Osteoblast (primary cell): ENCODE results near the gene NME9. TPM values are rescaled to one million over a fixed set of nuclear protein-coding genes. Genes with fewer than 3 reads are reported as not detected.

Experiments
- DNase-seq: peaks from one replicate; pipeline ENCODE4 v3.0.0; 2011; ENCODE audit warnings: low spot score, mixed read lengths; ENCODE audit not compliant: insufficient read length; ENCODE audit errors: missing footprints
- H2AFZ ChIP-seq: 2 replicates; pipeline ENCODE4 v1.6.0; 2011; ENCODE audit warnings: mild to moderate bottlenecking, low read length
- H3K27ac ChIP-seq: 2 replicates; pipeline ENCODE4 v1.5.1; 2011; ENCODE audit warnings: mild to moderate bottlenecking, low read depth, low read length, moderate library complexity
- H3K27me3 ChIP-seq: 2 replicates; pipeline ENCODE4 v1.6.0; 2012; ENCODE audit warnings: mild to moderate bottlenecking, control low read depth, inconsistent platforms, low read length, moderate library complexity; ENCODE audit not compliant: insufficient read depth
- H3K36me3 ChIP-seq: 2 replicates; pipeline ENCODE4 v1.5.1; 2011; ENCODE audit warnings: mild to moderate bottlenecking, low read length, control low read depth, moderate library complexity; ENCODE audit not compliant: insufficient read depth
- H3K4me1 ChIP-seq: 2 replicates; pipeline ENCODE4 v1.5.1; 2011; ENCODE audit warnings: mild to moderate bottlenecking, low read length, control low read depth, moderate library complexity; ENCODE audit not compliant: insufficient read depth
- H3K4me2 ChIP-seq: 2 replicates; pipeline ENCODE4 v1.6.0; 2011; ENCODE audit warnings: mild to moderate bottlenecking, low read length; ENCODE audit not compliant: insufficient read depth
- H3K4me3 ChIP-seq: fragments of 200-600 bp; sonication (generic); 3 replicates; pipeline ENCODE4 v1.5.1; 2012; ENCODE audit warnings: mild to moderate bottlenecking, low read length, inconsistent platforms; ENCODE audit not compliant: insufficient read depth
- H3K79me2 ChIP-seq: 2 replicates; pipeline ENCODE4 v1.6.0; 2012; ENCODE audit warnings: mild to moderate bottlenecking, low read length, control low read depth, inconsistent platforms; ENCODE audit not compliant: insufficient read depth
- H3K9me3 ChIP-seq: 2 replicates; pipeline ENCODE4 v1.5.1; 2011; ENCODE audit warnings: low read depth, low read length, control low read depth
- H4K20me1 ChIP-seq: 2 replicates; pipeline ENCODE4 v1.6.0; 2012; ENCODE audit warnings: mild to moderate bottlenecking, low read length, control low read depth; ENCODE audit not compliant: insufficient read depth
- total RNA-seq: library from RNA; depleted of rRNA; stranded (reverse); fragments of >200 nt; gene quantifications from 2 replicates; pipeline ENCODE4 v1.2.3, GENCODE V29; 2012
- TF ChIP-seq, protein P1 (sequence below): IDR thresholded peaks from 2 replicates; pipeline ENCODE4 v1.5.1; 2011; ENCODE audit warnings: mild to moderate bottlenecking, low read depth, low read length, moderate library complexity; ENCODE audit errors: extremely low read depth

NME9 gene
- total RNA-seq, 1 donor = not detected

DNA sequence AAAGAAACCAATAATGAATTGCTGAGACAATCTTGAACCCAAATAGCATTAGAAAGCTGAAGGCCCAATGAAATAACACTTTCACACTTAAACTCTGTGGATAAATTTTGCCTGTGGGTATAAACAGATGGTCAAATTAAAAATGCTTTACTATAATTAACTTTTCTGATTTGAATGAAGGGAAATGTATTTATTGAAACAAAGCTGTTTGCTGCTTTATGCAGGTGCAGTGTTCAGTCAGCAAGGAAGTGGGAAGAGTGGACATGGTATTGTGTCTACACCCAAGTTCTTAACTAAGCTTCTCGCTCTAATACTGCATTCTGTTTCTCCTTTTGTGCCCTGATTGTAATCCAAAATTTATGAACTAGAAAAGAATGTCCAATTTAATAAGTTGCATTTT, 31.8 kb downstream of the NME9 start:
- Histone ChIP-seq H3K4me1 (no peaks in the 10 kb centered on the region), H3K79me2 (no peaks in the 10 kb centered on the region), H3K36me3 (peaks cover 11% of the 10 kb centered on the region), H2AFZ (no peak overlapping the region), H3K4me2 (no peak overlapping the region), H3K9me3 (no peaks in the 10 kb centered on the region), H3K27ac (no peak overlapping the region), H4K20me1 (no peaks in the 10 kb centered on the region), H3K4me3 (no peak overlapping the region), H3K27me3 (no peaks in the 10 kb centered on the region)
- no peak for DNase-seq
- TF ChIP-seq, protein P1, sequence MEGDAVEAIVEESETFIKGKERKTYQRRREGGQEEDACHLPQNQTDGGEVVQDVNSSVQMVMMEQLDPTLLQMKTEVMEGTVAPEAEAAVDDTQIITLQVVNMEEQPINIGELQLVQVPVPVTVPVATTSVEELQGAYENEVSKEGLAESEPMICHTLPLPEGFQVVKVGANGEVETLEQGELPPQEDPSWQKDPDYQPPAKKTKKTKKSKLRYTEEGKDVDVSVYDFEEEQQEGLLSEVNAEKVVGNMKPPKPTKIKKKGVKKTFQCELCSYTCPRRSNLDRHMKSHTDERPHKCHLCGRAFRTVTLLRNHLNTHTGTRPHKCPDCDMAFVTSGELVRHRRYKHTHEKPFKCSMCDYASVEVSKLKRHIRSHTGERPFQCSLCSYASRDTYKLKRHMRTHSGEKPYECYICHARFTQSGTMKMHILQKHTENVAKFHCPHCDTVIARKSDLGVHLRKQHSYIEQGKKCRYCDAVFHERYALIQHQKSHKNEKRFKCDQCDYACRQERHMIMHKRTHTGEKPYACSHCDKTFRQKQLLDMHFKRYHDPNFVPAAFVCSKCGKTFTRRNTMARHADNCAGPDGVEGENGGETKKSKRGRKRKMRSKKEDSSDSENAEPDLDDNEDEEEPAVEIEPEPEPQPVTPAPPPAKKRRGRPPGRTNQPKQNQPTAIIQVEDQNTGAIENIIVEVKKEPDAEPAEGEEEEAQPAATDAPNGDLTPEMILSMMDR = no peak

DNA sequence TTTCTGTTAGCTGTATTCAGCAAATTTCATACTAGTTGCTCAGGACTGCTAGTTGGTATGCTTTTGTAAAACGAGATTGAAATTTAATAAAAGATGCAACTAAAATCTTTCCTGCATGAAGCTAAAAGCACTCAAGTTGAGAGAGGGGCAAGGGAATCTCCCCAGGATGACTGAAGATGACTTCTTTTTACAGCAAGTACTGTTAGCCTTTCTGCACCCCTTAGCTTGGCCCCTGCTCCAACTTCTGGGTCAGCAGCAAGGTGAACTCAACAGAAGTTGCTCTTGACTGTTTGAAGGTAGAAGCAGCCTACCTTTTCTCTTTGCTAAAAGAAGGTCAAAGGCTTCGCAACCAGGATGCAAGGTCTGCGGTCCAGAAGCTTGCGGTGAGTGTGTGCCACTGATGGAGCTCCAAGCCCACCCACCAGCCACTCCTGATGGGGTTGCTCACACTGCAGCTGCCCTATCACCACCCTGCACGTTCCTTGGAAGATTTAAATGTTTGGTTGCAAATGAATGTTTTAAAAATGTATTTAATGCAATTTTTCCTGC, 32.5 kb downstream of the NME9 start:
- peaks cover 11% of the 10 kb centered on the region for H3K36me3 ChIP-seq
- H3K9me3 ChIP-seq = no peaks in the 10 kb centered on the region
- no peaks in the 10 kb centered on the region for H3K27me3 ChIP-seq
- no peak for DNase-seq
- TF ChIP-seq, protein P1 = no peak
- no peak overlapping the region for H3K4me2 ChIP-seq
- H3K27ac ChIP-seq = no peak overlapping the region
- H2AFZ ChIP-seq = no peak overlapping the region
- H4K20me1 ChIP-seq = no peaks in the 10 kb centered on the region
- H3K4me1 ChIP-seq = no peaks in the 10 kb centered on the region
- H3K79me2 ChIP-seq = no peaks in the 10 kb centered on the region
- no peak overlapping the region for H3K4me3 ChIP-seq

DNA sequence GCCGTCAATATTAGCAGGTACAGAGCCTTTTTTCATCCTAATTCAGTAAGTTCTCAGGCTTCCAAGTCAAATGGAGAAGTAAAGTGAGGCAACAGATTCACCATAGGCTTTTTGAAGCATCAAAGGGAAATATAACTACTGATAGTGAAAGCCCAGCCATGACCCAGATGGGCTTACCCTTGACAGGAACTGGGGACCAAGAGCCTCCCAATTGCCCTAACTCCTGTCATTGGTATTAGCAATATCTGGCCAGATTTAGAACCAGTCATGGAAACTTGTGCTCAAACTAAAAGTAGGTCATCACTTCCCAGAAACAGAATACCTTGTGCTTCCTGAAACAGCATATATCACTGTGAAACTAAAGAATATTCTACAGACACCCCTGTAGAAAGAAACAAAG, 33.0 kb downstream of the NME9 start:
- TF ChIP-seq, protein P1 = no peak
- DNase-seq = peak; percentile 25
- no peak overlapping the region for H2AFZ ChIP-seq
- H3K27ac ChIP-seq = no peak overlapping the region
- H4K20me1 ChIP-seq = no peaks in the 10 kb centered on the region
- H3K9me3 ChIP-seq = no peaks in the 10 kb centered on the region
- H3K4me2 ChIP-seq = no peak overlapping the region
- H3K4me1 ChIP-seq = no peaks in the 10 kb centered on the region
- no peak overlapping the region for H3K4me3 ChIP-seq
- no peaks in the 10 kb centered on the region for H3K79me2 ChIP-seq
- H3K36me3 ChIP-seq = peaks cover 11% of the 10 kb centered on the region
- H3K27me3 ChIP-seq = no peaks in the 10 kb centered on the region

DNA sequence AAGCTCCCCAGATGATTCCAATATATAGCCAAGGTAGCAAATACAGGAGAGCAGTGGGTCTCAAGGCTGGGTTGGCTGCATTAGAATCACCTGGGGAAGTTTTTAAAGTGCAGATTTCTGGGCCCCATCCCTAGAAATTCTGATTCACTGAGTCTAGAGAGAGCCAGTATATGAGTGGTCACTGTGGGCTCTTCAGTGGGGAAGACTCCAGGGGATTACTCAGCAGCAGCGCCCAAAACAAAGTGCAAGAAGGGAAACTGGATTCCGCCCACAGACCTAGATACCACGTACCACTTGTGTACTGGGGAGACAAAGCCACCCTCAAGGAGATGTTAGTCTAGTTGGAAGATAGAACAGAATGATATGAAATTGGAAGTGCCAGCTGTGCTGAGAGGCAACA, 40.0 kb downstream of the NME9 start:
- no peaks in the 10 kb centered on the region for H3K27me3 ChIP-seq
- H3K4me1 ChIP-seq = no peaks in the 10 kb centered on the region
- H3K4me2 ChIP-seq = no peak overlapping the region
- no peaks in the 10 kb centered on the region for H3K79me2 ChIP-seq
- peaks cover 30% of the 10 kb centered on the region for H3K36me3 ChIP-seq
- H3K4me3 ChIP-seq = no peak overlapping the region
- H3K9me3 ChIP-seq = no peaks in the 10 kb centered on the region
- TF ChIP-seq, protein P1 = no peak
- no peak for DNase-seq
- H3K27ac ChIP-seq = no peak overlapping the region
- no peak overlapping the region for H2AFZ ChIP-seq
- no peaks in the 10 kb centered on the region for H4K20me1 ChIP-seq
